Fibroblast of skin of abdomen (primary cell): ENCODE data around the gene OR11L1.

Experiments used
- DNase-seq: peaks from one replicate; pipeline ENCODE4 v3.0.0-alpha.2; 2013

Gene OR11L1

GRCh38 chr1:247797518-247797917 is 44.2 kb downstream of the OR11L1 start:
- DNase-seq, result no peak
